DOHH2 (cell line): ENCODE measurements around the gene VSIR.

ENCODE experiments used
- H3F3A ChIP-seq: fragments of 200-600 bp; sonication (generic), shearing (Covaris generic); 2 replicates; pipeline ENCODE4 v1.6.0; 2016; ENCODE audit warnings: antibody characterized with exemption, mild to moderate bottlenecking; ENCODE audit not compliant: control insufficient read depth, insufficient read depth
- H3K27ac ChIP-seq: fragments of 200-600 bp; sonication (generic); 2 replicates; pipeline ENCODE4 v1.5.1; 2014; ENCODE audit warnings: low read depth, mild to moderate bottlenecking, low read length, moderate library complexity
- H3K27me3 ChIP-seq: fragments of 200-600 bp; sonication (generic); 2 replicates; pipeline ENCODE4 v1.6.1; 2014; ENCODE audit warnings: mild to moderate bottlenecking, low read length, mixed read lengths; ENCODE audit not compliant: control insufficient read depth
- H3K36me3 ChIP-seq: fragments of 200-600 bp; sonication (generic); 2 replicates; pipeline ENCODE4 v1.6.1; 2014; ENCODE audit warnings: mild to moderate bottlenecking, low read length, moderate library complexity, mixed read lengths; ENCODE audit not compliant: control insufficient read depth
- H3K4me1 ChIP-seq: fragments of 200-600 bp; sonication (generic); 2 replicates; pipeline ENCODE4 v1.6.1; 2014; ENCODE audit warnings: mild to moderate bottlenecking, low read length, mixed read lengths; ENCODE audit not compliant: control insufficient read depth
- H3K4me2 ChIP-seq: fragments of 200-600 bp; sonication (generic); 2 replicates; pipeline ENCODE4 v1.6.0; 2014; ENCODE audit warnings: mild to moderate bottlenecking, low read length, moderate library complexity
- H3K4me3 ChIP-seq: fragments of 200-600 bp; sonication (generic); 2 replicates; pipeline ENCODE4 v1.5.1; 2014; ENCODE audit warnings: mild to moderate bottlenecking, low read length, mixed read lengths
- H3K79me2 ChIP-seq: fragments of 200-600 bp; sonication (generic); 2 replicates; pipeline ENCODE4 v1.6.1; 2014; ENCODE audit warnings: mild to moderate bottlenecking, low read length, mixed read lengths; ENCODE audit not compliant: control insufficient read depth
- H3K9me2 ChIP-seq: fragments of 200-600 bp; sonication (generic); replicated peaks from 2 replicates; pipeline ENCODE4 v1.6.1; 2014; ENCODE audit warnings: mild to moderate bottlenecking, low read length, mixed read lengths; ENCODE audit not compliant: control insufficient read depth
- H3K9me3 ChIP-seq: fragments of 200-600 bp; sonication (generic); 2 replicates; pipeline ENCODE4 v1.6.1; 2014; ENCODE audit warnings: antibody characterized with exemption, low read length, mixed read lengths; ENCODE audit not compliant: control insufficient read depth, insufficient read depth
- H4K20me1 ChIP-seq: fragments of 200-600 bp; sonication (generic); 2 replicates; pipeline ENCODE4 v1.6.0; 2014; ENCODE audit warnings: low read depth, mild to moderate bottlenecking, antibody characterized with exemption, low read length, moderate library complexity; ENCODE audit not compliant: control insufficient read depth, insufficient read depth
- CTCF ChIP-seq: fragments of 200-600 bp; sonication (generic); IDR thresholded peaks from one replicate; pipeline ENCODE4 v1.5.1; 2014; ENCODE audit warnings: antibody characterized with exemption, mild to moderate bottlenecking, low read depth, low read length; ENCODE audit not compliant: poor library complexity, severe bottlenecking
- EZH2phosphoT487 ChIP-seq: fragments of 200-600 bp; sonication (generic); IDR thresholded peaks from 2 replicates; pipeline ENCODE4 v1.6.1; 2017; ENCODE audit warnings: borderline replicate concordance, mild to moderate bottlenecking, antibody characterized with exemption, low read length, moderate library complexity, mixed read lengths

The VSIR gene

GRCh38 chr10:71796749-71797405 is 23.6 kb upstream of the VSIR start:
- Histone ChIP-seq H3K9me3 (no peaks in the 10 kb centered on the region), H3K4me3 (no peak overlapping the region), H3K27me3 (no peaks in the 10 kb centered on the region), H3K27ac (no peak overlapping the region), H4K20me1 (no peaks in the 10 kb centered on the region), H3K79me2 (no peaks in the 10 kb centered on the region), H3K4me1 (peaks cover 8% of the 10 kb centered on the region), H3K36me3 (no peaks in the 10 kb centered on the region), H3K9me2 (no peaks in the 10 kb centered on the region), H3F3A (no peaks in the 10 kb centered on the region), H3K4me2 (no peak overlapping the region)
- no peak for TF ChIP-seq CTCF
- no peak for TF ChIP-seq EZH2phosphoT487

GRCh38 chr10:71795248-71795647 is 21.9 kb upstream of the VSIR start:
- Histone ChIP-seq H4K20me1 (no peaks in the 10 kb centered on the region), H3K27ac (no peak overlapping the region), H3K4me3 (no peak overlapping the region), H3K4me1 (peaks cover 5% of the 10 kb centered on the region; the same call in 1 of the 2 replicates), H3K36me3 (no peaks in the 10 kb centered on the region), H3K4me2 (no peak overlapping the region), H3K9me2 (no peaks in the 10 kb centered on the region), H3K9me3 (no peaks in the 10 kb centered on the region), H3K27me3 (peaks cover 6% of the 10 kb centered on the region; the same call in 1 of the 2 replicates), H3F3A (no peaks in the 10 kb centered on the region), H3K79me2 (no peaks in the 10 kb centered on the region)
- TF ChIP-seq EZH2phosphoT487, result no peak
- no peak for TF ChIP-seq CTCF

GRCh38 chr10:71790749-71791440 is 17.6 kb upstream of the VSIR start:
- Histone ChIP-seq H3K4me1 (peaks cover 5% of the 10 kb centered on the region; the same call in 1 of the 2 replicates), H3K4me2 (no peak overlapping the region), H3K27ac (no peak overlapping the region), H3K27me3 (peaks cover 6% of the 10 kb centered on the region; the same call in 1 of the 2 replicates), H3K9me2 (no peaks in the 10 kb centered on the region), H3F3A (no peaks in the 10 kb centered on the region), H3K36me3 (no peaks in the 10 kb centered on the region), H3K79me2 (no peaks in the 10 kb centered on the region), H4K20me1 (no peaks in the 10 kb centered on the region), H3K9me3 (no peaks in the 10 kb centered on the region), H3K4me3 (no peak overlapping the region)
- TF ChIP-seq CTCF (no peak), EZH2phosphoT487 (no peak)
